HepG2 (cell line): ENCODE measurements around the gene SLC25A19. TPM values are rescaled to one million over a fixed set of nuclear protein-coding genes. Genes with fewer than 3 reads are reported as not detected.

Experiments used
- CBFB ChIP-seq: sonication (generic); formaldehyde crosslinking; IDR thresholded peaks from 2 replicates; pipeline ENCODE4 v1.4.0; 2020; ENCODE audit warnings: missing genetic modification reagents
- DMAP1 ChIP-seq: IDR thresholded peaks from 2 replicates; pipeline ENCODE4 v1.6.1; 2016
- KLF11 ChIP-seq: IDR thresholded peaks from 2 replicates; pipeline ENCODE4 v1.6.1; 2016; ENCODE audit warnings: missing compliant biosample characterization
- MBD4 ChIP-seq: IDR thresholded peaks from 2 replicates; pipeline ENCODE4 v1.6.1; 2012; ENCODE audit warnings: low read length, inconsistent platforms, borderline replicate concordance
- MIER3 ChIP-seq: IDR thresholded peaks from 2 replicates; pipeline ENCODE4 v1.6.1; 2016; ENCODE audit warnings: missing compliant biosample characterization, borderline replicate concordance
- RFX1 ChIP-seq: fragments of 450-650 bp; IDR thresholded peaks from 2 replicates; pipeline ENCODE4 v1.6.1; 2017
- SIN3A ChIP-seq: IDR thresholded peaks from 2 replicates; pipeline ENCODE4 v1.6.1; 2011; ENCODE audit warnings: low read depth, mild to moderate bottlenecking, control low read depth, low read length, borderline replicate concordance
- ZFP41 ChIP-seq: sonication (generic); formaldehyde crosslinking; IDR thresholded peaks from 2 replicates; pipeline ENCODE4 v1.4.0; 2020; ENCODE audit warnings: mild to moderate bottlenecking, missing genetic modification reagents, borderline replicate concordance
- ZNF709 ChIP-seq: sonication (generic); formaldehyde crosslinking; IDR thresholded peaks from 2 replicates; pipeline ENCODE4 v1.5.0; 2020; ENCODE audit warnings: mild to moderate bottlenecking, missing genetic modification reagents
- polyA plus RNA-seq, 8 experiments: library from polyadenylated mRNA; depleted of rRNA in 3 of 8; stranded (reverse) in 7 of 8; unstranded in 1 of 8; fragments of >200 nt; fragmentation: Illumina TruSeq in 4 of 8; extraction: Trizol in 4 of 8; gene quantifications; 2 replicates each; pipeline versions ENCODE4 v1.2.1 to v1.2.3, GENCODE V29; 2011 to 2016; ENCODE audit warnings: low read depth in 4 of 8, missing spikeins in 1 of 8, mixed read lengths in 1 of 8; ENCODE audit not compliant: insufficient read depth in 1 of 8
- total RNA-seq, 5 experiments: library from RNA; depleted of rRNA; stranded (reverse); fragments of >200 nt; fragmentation: Illumina TruSeq; extraction: Trizol; gene quantifications; 2 replicates each; pipeline ENCODE4 v1.2.3, GENCODE V29; 2016; ENCODE audit warnings: low read depth in 1 of 5
- TF ChIP-seq, protein P1 (sequence below): sonication (generic); formaldehyde crosslinking; IDR thresholded peaks from 2 replicates; pipeline ENCODE4 v1.5.0; 2020; ENCODE audit warnings: missing genetic modification reagents
- TF ChIP-seq, protein P2 (sequence below): sonication (generic); formaldehyde crosslinking; IDR thresholded peaks from 2 replicates; pipeline ENCODE4 v1.4.0; 2020; ENCODE audit warnings: missing genetic modification reagents
- TF ChIP-seq, protein P3 (sequence below): IDR thresholded peaks from 2 replicates; pipeline ENCODE4 v1.6.1; 2016; ENCODE audit warnings: low read depth
- TF ChIP-seq, protein P4 (sequence below): sonication (generic); formaldehyde crosslinking; IDR thresholded peaks from 2 replicates; pipeline ENCODE4 v1.5.0; 2020; ENCODE audit warnings: missing genetic modification reagents, mild to moderate bottlenecking, borderline replicate concordance
- TF ChIP-seq, protein P5 (sequence below): IDR thresholded peaks from 2 replicates; pipeline ENCODE4 v1.6.1; 2016; ENCODE audit warnings: missing genetic modification reagents, missing compliant biosample characterization
- TF ChIP-seq, protein P6 (sequence below): sonication (generic); formaldehyde crosslinking; conservative IDR thresholded peaks from 2 replicates; pipeline ENCODE4 v1.8.1; 2023; ENCODE audit warnings: missing genetic modification reagents
- TF ChIP-seq, protein P7 (sequence below): sonication (generic); formaldehyde crosslinking; IDR thresholded peaks from 2 replicates; pipeline ENCODE4 v1.4.0; 2020; ENCODE audit warnings: missing genetic modification reagents
- TF ChIP-seq, protein P8 (sequence below): fragments of 450-650 bp; IDR thresholded peaks from 2 replicates; pipeline ENCODE4 v1.6.1; 2017

Gene SLC25A19
- total and polyA plus RNA-seq, 2 of the 13 experiments (the other 11 are each of a cell fraction or from before 2014, with no cell fraction given), result 24.4 to 41.4 TPM

DNA sequence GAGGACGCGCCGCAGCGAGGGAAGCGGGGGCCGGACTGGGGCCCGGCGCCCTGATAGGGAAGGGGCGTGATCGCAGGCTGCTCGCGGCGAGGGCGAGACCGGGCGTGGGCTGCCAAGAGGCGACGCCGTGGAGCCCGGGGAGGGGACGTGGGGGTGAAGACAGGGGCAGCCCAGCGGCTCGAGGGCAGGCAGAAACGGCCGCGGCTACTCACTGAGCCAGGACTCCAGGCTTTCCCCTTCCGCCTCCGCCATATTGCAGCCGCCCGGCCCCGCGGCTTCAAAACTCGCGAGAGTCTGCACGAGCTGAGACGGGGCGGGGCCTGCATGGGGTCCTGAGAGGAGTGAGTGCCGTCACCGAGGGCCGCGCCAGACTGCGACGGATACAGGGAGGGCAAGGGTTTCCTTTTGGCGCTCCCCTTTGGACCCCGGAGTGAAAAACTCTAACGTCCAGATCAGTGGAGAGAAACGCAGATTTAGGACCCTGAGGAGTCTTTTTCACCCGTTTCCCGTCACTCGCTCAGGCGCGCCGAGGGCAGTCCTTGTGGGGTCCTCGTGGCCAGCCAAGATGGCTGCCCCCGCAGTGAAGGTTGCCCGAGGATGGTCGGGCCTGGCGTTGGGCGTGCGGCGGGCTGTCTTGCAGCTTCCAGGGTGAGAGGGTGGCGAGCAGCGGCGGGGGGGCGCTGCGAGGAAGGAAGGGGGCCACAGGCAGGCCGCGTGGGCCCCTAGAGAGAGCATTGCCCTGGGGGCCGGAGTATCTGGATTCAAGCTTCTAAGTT, 27.7 kb downstream of the SLC25A19 start, which contains the start of the genes GGA3 and MRPS7 (continued):
- TF ChIP-seq SIN3A (peak; percentile 64; the same call in 1 of the 2 replicates), KLF11 (CRISPR knock-in tag) (no peak; the same call in 1 of the 2 replicates), ZFP41 (CRISPR knock-in tag) (no peak; the same call in 1 of the 2 replicates), DMAP1 (peak; percentile 93), CBFB (peak; percentile 19; the same call in 1 of the 2 replicates), MBD4 (no peak), ZNF709 (CRISPR knock-in tag) (peak; percentile 95), MIER3 (peak; percentile 80; the same call in 1 of the 2 replicates), RFX1 (no peak)
- TF ChIP-seq, protein P1, sequence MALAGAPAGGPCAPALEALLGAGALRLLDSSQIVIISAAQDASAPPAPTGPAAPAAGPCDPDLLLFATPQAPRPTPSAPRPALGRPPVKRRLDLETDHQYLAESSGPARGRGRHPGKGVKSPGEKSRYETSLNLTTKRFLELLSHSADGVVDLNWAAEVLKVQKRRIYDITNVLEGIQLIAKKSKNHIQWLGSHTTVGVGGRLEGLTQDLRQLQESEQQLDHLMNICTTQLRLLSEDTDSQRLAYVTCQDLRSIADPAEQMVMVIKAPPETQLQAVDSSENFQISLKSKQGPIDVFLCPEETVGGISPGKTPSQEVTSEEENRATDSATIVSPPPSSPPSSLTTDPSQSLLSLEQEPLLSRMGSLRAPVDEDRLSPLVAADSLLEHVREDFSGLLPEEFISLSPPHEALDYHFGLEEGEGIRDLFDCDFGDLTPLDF (CRISPR knock-in tag), result no peak
- TF ChIP-seq, protein P2, sequence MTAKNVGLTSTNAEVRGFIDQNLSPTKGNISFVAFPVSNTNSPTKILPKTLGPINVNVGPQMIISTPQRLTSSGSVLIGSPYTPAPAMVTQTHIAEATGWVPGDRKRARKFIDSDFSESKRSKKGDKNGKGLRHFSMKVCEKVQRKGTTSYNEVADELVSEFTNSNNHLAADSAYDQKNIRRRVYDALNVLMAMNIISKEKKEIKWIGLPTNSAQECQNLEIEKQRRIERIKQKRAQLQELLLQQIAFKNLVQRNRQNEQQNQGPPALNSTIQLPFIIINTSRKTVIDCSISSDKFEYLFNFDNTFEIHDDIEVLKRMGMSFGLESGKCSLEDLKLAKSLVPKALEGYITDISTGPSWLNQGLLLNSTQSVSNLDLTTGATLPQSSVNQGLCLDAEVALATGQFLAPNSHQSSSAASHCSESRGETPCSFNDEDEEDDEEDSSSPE (CRISPR knock-in tag), result peak; percentile 49; the same call in 1 of the 2 replicates
- TF ChIP-seq, protein P3, sequence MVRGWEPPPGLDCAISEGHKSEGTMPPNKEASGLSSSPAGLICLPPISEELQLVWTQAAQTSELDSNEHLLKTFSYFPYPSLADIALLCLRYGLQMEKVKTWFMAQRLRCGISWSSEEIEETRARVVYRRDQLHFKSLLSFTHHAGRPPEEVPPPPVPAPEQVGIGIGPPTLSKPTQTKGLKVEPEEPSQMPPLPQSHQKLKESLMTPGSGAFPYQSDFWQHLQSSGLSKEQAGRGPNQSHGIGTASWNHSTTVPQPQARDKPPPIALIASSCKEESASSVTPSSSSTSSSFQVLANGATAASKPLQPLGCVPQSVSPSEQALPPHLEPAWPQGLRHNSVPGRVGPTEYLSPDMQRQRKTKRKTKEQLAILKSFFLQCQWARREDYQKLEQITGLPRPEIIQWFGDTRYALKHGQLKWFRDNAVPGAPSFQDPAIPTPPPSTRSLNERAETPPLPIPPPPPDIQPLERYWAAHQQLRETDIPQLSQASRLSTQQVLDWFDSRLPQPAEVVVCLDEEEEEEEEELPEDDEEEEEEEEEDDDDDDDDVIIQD (CRISPR knock-in tag), result no peak; the same call in 1 of the 2 replicates
- TF ChIP-seq, protein P4, sequence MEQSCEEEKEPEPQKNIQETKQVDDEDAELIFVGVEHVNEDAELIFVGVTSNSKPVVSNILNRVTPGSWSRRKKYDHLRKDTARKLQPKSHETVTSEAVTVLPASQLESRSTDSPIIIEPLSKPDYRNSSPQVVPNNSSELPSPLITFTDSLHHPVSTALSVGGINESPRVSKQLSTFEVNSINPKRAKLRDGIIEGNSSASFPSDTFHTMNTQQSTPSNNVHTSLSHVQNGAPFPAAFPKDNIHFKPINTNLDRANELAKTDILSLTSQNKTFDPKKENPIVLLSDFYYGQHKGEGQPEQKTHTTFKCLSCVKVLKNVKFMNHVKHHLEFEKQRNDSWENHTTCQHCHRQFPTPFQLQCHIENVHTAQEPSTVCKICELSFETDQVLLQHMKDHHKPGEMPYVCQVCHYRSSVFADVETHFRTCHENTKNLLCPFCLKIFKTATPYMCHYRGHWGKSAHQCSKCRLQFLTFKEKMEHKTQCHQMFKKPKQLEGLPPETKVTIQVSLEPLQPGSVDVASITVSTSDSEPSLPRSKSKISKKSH, result peak; percentile 87; the same call in 1 of the 2 replicates
- TF ChIP-seq, protein P5, sequence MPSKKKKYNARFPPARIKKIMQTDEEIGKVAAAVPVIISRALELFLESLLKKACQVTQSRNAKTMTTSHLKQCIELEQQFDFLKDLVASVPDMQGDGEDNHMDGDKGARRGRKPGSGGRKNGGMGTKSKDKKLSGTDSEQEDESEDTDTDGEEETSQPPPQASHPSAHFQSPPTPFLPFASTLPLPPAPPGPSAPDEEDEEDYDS, result peak; percentile 88
- TF ChIP-seq, protein P6, sequence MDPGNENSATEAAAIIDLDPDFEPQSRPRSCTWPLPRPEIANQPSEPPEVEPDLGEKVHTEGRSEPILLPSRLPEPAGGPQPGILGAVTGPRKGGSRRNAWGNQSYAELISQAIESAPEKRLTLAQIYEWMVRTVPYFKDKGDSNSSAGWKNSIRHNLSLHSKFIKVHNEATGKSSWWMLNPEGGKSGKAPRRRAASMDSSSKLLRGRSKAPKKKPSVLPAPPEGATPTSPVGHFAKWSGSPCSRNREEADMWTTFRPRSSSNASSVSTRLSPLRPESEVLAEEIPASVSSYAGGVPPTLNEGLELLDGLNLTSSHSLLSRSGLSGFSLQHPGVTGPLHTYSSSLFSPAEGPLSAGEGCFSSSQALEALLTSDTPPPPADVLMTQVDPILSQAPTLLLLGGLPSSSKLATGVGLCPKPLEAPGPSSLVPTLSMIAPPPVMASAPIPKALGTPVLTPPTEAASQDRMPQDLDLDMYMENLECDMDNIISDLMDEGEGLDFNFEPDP, result no peak
- TF ChIP-seq, protein P7, sequence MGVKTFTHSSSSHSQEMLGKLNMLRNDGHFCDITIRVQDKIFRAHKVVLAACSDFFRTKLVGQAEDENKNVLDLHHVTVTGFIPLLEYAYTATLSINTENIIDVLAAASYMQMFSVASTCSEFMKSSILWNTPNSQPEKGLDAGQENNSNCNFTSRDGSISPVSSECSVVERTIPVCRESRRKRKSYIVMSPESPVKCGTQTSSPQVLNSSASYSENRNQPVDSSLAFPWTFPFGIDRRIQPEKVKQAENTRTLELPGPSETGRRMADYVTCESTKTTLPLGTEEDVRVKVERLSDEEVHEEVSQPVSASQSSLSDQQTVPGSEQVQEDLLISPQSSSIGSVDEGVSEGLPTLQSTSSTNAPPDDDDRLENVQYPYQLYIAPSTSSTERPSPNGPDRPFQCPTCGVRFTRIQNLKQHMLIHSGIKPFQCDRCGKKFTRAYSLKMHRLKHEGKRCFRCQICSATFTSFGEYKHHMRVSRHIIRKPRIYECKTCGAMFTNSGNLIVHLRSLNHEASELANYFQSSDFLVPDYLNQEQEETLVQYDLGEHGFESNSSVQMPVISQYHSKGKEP (CRISPR knock-in tag), result no peak; the same call in 1 of the 2 replicates
- TF ChIP-seq, protein P8, sequence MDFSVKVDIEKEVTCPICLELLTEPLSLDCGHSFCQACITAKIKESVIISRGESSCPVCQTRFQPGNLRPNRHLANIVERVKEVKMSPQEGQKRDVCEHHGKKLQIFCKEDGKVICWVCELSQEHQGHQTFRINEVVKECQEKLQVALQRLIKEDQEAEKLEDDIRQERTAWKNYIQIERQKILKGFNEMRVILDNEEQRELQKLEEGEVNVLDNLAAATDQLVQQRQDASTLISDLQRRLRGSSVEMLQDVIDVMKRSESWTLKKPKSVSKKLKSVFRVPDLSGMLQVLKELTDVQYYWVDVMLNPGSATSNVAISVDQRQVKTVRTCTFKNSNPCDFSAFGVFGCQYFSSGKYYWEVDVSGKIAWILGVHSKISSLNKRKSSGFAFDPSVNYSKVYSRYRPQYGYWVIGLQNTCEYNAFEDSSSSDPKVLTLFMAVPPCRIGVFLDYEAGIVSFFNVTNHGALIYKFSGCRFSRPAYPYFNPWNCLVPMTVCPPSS, result no peak
